DMS53 (cell line): ENCODE measurements around the gene CREBBP.

Experiments
- DNase-seq: peaks from one replicate; lab custom pipeline; 2025; lab: John Stamatoyannopoulos, UW

Gene CREBBP

DNA sequence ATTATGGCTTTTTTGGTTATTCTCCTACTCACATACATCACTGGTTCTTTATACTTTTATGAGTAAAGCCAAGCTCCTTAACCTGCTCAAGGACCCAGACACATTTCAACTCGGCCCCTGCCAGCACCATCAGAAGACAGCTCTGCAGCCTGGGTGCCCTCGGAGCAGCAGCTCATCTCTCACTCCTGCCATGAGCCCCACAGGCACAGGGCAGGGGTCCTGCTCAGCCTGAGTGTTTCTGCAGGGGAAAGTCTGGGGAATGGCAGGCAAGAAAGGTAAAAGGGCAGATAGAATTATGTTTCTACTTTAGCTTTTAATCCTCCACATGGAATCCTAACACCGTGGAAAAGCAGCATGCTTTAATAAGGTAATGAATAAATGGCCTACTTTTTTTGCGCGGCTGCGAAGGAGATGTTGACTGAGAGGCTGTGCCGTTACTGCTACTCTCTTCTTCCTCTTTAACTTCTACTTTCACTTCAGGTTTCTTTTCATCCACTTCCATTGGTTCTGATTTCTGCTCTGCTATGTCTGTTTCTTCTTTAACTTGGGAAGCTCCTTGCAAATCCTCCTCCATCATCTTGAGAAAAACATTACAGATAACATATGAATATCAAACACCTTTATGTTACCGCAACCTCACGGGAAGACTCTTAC is 113.1 kb downstream of the CREBBP start:
- no peak for DNase-seq

DNA sequence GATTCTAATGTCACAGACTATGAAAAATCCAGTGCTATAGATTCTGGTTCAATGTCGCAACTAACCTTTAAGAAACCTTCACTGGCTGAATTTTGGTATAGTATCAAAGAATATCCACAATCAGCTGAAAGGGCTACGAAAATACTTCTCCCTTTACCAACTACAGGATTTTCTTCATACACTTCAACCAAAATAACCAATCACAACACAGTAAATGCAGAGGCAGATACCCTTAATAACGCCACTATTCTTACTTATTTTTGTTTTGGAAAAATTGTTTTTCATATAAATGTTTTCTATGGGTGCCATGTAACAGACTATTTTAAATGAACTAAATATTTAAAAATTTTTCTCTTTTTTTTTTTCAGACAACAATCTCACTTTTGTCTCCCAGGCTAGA is 114.3 kb downstream of the CREBBP start:
- no peak for DNase-seq

DNA sequence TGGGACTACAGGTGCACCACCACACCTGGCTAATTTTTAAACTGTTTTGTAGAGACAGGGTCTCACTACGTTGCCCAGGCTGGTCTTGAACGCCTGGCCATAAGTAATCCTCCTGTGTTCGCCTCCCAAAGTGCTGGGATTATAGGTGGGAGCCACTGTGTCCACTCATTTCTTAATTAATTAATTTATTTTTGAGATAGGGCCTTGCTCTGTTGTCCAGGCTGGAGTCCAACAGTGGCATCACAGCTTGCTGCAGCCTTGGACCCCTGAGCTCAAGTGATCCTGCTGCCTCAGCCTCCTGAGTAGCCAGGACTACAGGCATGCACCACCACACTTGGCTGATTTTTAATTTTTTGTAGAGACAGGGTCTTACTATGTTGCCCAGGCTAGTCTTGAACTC is 116.1 kb downstream of the CREBBP start:
- DNase-seq: no peak

DNA sequence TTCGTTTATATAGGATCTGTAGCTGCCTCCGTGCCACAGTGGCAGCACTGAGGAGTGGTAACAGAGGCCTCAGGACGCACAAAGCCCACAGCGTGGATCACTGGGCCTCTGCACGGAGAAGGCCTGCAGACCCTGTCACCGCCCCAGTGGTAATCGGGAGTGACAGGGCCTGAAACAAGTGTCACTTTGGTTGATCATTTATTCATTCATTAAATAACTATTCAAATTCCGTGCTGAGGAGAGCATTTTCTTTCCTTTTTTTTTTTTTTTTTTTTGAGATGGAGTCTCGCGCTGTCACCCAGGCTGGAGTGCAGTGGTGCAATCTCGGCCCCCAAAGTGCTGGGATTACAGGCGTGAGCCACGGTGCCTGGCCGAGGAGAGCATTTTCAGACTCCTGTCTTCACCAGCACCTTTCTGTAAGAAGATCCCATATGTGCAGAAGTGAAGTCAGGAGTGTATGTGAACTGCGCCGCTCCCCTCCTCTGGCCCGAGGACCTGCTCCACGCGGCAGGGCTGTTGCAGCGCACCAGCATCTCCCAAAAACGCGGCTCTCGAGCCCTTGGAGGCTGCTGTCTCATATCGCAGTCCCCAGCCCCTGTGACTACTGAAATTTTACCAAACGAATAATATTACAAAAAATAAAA is 118.3 kb downstream of the CREBBP start:
- DNase-seq: no peak

DNA sequence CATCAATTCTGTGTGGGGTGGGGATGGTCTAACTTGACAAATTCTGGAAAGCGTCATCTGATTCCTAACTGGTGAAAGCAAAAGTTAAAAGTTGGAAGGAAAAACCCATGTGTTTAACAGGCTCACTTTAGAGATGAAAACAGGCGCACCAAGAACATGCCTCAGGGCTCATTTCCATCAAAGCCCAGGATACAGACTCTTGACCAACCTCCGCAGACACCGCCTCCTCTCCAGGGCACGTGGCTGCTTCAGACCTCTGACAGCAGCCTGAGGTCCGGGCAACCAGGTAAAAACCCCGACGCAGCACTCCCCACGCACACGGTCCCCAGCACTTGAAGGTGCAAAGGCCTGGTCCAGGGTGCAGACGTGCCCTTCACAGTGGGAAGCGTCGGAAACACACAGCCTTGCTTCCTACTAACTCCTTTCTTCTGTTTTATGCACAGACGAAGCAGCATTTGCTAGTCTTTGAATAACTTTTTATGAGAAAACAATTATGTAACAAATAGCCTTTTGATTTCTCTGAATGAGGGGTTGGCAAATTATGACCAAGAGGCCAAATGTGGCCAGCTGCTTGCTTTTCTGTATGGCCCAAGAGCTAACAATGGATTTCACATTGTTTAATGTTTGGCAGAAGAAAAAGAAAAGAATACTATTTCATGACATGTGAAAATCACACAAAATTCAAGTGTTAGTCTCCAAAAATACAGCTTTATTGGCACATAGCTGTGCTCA is 119.0 kb downstream of the CREBBP start:
- DNase-seq: no peak

DNA sequence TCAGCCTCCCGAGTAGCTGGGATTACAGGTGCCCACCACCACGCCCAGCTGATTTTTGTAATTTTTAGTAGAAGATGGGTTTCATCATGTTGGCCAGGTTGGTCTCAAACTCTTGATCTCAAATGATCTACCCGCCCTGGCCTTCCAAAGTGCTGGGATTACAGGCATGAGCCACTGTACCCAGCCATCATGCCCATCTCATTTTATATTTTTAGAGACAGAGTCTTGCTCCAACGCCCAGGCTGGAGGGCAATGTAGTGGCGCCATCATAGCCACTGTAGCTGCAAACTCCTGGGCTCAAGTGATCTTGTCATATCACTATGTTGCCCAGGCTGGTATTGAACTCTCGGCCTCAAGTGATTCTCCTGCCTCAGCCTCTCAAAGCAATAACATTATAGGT is 120.0 kb downstream of the CREBBP start:
- DNase-seq: no peak

DNA sequence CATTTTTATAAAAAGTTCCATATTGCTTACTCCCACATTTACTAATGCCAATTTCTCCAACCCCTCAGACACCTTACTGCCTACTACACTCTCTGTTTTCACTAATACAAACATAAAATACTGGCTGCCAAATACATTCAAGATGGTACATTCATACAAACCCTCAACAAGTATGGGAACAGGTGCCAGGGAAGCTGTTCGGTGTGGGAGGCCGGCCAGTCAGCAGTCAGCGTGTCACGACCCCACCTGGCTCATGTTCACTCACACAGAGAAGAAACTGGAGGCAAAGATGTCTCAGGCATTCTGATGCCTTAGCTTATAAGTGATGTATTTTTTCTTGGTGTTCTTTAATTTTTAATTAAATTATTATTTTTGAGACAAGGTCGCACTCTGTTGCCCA is 120.8 kb downstream of the CREBBP start:
- DNase-seq: no peak

DNA sequence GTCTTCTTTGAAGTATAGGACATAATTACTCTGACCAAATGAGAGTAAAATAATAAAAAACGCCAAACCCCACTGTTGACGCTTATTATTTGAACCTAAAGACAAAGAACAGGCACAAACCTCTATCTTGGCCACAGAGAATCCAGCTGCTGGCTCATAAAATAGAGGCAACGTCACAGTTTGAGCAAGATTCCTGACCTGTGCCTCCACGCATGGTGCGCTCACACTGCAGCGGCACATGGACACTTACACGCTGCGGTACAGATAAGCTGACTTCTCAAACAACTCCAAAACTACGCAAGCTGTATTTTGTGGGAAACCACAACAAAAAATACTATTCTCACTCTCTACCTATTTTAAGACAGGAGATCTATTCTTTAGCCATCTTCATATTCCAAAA is 124.4 kb downstream of the CREBBP start:
- DNase-seq: no peak

DNA sequence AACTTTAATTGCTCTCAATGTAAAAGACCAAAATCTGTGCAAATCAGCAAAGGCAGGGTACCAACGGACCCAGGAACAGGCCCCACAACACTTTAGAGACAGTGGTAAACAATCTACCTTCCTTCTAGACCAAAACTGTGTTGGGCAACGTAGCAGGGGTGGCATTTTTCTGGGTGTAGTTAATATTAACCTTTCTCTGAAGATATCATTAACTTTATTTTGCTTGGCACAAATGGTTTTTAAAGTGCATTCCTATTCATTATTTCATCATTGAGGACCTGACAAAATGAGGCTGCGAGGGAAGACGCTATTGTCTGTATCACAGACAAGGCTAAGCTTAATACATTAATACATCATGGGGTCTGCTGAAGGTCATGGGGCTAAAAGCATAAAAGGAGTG is 125.3 kb downstream of the CREBBP start:
- DNase-seq: no peak

DNA sequence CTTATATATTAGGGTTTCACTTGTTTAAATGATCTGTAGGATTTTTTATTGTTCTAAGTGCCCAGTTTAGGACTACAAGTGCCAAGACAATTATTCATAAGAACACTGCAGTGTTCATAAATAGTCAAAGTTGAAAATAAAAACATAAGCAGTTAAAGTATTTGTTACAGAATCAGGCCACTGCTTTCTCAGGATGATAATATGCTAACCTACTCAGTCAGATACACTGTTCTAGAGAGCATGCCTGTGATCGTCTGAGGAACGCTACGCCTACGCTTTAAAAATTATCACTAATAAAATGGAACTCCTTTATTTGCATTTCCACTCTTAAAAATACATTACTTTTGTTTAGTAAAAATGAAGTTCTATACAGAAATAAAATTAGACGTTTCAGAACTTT is 125.7 kb downstream of the CREBBP start:
- DNase-seq: no peak

DNA sequence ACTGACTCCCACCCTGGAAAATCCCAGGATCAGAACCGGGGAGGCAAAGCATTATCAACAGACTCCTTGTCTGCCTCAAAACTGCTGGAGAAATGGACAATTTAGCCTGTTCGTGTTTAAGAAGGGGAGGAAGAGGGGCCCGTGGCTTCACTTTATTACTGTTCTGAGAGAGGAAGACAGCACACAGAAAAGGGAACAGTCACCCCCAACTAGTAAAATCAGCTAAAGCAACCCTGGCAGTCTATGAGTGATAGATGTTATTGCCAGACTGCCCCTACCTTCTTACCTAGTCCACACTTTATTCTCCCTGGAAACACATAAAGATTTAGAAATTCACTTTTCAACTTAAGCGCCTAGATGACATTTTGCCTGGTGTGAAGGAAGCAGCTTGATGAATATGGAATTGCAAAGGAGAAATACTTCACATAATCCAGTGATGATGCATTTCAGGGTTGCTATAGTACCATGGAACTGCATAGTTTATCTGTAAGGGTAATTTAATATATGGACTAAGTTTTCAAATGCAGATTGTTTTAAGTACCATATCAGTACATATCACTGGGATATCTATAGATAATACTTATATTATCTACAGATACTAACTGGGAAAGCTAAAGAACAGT is 126.3 kb downstream of the CREBBP start:
- DNase-seq: no peak

DNA sequence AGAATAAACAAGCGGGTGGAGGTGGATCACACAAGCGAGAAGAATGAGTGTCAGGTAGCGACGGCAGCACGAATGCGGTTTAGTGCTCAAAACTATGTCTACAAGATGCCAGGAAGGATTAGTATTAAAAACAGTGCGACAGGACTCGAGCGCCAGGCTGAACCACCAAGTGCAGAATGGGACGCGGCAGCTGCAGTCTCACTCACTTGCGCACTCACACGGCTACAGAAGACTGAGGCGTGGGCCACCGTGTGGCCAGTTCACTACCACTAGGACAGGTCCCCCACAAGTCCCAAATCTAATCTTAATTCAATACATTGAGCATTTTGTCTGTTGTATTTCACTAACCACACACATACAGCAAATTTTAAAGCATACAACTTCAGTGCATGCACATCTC is 127.5 kb downstream of the CREBBP start:
- DNase-seq: no peak

DNA sequence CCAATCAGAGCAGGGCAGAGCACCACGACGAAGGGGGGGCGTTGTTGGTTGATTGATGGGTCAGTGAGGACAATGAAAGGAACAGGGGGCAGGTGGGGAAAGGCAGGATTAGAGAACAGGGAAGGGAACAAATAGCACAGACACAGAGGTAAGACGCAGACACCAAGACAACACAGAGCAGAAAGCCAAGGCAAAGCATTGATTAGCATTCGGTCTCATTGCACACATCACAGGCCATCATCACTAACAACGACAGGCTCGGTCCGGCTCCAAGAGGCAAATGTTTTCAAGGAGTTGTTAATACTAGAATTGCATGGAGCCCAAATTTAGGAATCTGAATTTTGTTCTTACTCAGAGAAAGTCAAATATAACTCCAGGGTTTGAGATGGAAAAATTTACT is 128.6 kb downstream of the CREBBP start:
- no peak for DNase-seq

DNA sequence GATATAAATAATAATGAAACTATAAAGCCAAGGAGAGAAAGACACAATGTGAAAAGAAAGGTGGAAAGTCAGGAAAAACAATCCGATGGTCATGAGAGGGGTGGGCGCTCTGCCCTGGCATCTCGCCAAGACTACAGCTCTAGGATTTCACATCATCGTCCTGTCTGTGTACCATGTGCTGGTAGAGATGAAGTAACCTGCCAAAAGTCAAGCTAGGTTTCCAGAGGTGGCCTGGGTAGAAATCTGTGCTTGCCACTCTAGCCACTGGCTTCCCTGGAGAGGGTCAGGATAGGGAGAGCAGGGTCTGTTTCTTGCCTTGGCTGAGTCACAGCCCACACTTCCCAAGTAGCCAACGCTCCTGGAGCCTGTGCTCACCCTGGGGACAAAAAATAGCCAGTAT is 132.2 kb downstream of the CREBBP start:
- DNase-seq: no peak

DNA sequence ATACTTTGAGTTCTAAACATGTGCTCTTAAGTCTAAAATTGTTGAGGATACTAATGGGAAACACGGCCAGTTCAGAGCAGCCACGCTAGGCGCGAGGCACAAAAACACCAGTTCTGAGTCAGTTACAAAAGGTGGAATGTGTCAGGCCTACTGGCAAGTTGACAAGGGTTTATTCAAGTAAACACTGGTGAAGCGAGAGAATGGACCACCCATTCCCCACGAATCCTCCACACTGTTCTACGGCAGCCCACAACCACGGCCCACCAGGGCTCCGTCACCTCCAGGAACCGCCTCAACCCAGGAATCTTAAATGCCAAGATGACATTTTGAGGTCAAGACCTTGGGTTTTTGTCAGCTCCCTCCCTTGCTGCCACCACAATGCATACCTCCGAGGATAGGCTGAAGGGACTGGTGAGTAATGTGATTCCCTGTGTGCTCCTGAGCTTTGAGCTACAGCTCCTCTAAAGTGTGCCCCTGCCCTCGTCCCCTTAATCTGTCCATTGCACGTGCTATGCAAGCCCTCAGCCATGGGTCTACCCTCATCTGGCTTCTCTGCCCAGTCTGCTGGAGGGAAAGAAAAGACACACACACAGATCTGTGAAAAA is 134.7 kb downstream of the CREBBP start:
- no peak for DNase-seq

DNA sequence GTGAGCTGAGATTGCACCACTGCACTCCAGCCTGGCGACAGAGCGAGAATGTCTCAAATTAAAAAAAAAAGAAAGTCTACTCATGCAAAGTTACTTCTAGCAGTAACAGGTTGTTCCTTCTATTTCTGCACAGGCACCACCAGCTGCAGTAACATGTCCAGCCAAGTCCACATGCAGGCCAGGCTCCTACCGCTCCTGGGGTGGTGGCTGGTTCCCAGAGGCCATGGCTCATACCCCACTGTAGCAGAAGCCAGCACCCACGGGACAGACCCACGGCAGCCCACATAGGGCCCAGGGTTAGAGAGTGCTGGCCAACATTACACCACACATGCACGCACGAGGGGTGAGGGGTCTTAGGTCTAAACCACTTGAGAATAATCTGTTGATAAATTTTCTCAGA is 136.5 kb downstream of the CREBBP start:
- no peak for DNase-seq

DNA sequence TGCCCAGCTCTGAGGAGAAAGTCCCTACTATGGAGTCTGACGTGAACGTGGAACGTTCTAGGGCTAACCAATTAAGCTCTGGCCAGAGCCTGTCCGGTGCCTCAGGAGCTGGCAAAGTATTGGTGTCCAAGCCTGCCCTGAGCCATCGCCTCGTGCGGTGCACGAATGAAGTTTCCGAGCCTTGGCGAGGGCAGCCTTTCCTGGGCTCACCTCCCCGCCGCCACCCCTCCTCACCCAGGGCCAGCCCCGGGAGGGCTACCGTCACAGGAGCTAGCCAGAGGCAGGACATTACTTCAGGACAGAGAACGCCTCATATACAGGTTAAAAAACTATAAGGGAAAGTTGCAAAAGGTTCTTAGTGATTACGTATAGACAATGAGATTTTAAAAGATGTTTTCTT is 139.6 kb downstream of the CREBBP start:
- DNase-seq: no peak

DNA sequence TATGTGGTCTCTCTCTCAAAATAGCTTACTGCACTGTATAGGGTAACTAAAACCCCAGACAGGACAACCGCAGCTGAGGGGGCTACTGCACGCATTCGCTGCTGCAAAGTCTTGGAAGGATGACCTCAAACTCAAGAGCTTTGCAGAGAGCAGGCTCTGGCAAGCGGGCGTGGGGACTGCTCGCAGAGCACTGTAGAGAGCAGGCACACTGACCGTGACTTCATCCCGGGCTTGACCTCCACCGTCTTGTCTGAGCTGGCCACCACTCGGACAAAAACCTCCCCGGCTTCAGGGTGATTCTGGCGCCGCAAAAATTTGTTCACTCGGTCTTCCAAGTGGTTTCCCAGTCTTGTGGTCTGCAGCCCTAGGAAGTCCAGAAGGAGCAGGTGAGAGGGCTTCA is 140.3 kb downstream of the CREBBP start:
- no peak for DNase-seq

DNA sequence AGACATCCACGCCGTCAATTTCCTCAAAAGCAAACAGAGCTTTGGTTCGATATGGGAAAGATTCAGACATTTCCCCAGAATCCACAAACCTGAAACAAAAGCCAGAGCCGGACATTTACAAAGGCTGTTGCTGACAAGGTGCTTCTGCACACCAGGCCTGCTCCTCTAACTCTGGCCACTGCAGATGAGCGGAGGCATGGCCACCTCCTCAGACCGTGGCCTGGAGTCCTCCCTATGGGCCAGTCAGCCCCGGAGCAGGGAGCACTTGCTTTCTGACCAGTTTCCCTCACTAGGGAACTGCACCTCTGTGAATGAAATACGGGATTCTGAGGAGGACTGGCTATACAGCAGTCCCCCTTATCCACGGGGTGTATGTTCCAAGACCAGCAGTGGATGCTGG is 140.9 kb downstream of the CREBBP start:
- no peak for DNase-seq

DNA sequence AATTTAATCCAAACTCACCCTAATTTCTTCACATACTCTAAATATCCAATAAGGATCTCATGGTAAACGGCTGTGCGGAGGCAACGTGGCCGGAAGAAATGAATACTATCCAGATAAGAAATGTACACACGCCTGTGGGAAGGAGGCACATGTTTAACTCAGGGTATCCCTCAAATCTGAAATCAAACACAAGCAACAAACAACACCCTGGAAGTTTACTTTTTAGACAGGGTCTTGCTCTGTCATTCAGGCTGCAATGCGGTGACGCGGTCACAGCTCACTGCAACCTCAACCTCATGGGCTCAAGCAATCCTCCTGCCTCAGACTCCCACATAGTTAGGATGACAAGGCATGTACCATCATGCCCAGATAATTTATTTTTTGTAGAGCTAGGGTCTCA is 142.0 kb downstream of the CREBBP start:
- no peak for DNase-seq

DNA sequence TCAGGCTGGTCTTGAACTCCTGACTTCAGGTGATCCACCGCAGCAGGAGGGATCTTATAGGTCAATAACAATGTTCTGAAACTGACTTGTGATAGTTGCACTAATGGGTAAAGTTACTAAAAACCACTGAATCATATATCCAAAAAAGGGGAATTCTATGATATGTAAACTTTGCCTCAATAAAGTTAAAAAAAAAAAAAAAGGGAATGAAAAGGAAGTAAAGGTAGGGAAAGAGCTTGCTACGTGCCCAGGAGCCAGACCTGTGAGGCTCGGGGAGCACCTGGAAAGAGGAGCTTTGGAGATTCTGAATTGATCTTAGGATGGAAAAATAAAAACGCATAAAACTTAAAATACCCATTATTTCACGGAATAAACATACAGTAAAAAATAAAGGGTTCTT is 142.4 kb downstream of the CREBBP start:
- DNase-seq: no peak

DNA sequence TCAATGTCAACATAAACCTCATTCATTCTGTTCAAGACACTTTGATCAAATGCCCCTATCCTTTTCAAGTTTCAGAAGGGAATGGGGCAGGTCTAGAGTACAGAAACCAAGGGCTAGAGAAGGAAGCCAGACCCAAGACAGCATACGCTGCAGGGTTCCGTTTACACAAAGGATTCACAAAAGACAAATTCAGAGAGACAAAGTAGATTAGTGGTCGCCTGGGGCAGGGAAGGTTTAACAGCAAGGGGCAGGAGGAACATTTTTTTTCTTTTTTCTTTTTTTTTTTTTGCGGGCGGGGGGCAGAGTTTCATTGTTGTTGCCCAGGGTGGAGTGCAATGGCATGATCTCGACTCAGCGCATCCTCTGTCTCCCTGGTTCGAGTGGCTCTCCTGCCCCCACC is 143.3 kb downstream of the CREBBP start:
- DNase-seq: no peak

DNA sequence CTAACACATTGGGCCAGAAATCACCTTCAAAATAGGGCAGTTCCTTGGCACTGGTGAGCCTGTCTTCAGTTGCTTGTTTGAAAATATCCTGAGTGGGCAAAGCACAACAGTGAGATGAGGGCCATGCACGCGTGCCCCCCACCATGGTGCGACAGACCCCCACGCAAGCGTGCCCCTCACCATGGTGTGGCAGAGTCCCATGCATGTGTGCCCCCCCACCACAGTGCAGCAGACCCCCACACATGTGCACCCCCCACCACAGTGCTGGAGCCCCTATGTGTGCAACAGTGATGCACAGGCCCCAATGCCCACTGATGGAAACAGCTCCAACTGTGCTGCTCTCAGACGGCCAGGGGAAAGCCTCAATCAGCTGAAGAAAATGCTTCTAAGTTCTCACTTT is 144.4 kb downstream of the CREBBP start:
- DNase-seq: no peak
